ENCODE results near the gene HRC.

DNA sequence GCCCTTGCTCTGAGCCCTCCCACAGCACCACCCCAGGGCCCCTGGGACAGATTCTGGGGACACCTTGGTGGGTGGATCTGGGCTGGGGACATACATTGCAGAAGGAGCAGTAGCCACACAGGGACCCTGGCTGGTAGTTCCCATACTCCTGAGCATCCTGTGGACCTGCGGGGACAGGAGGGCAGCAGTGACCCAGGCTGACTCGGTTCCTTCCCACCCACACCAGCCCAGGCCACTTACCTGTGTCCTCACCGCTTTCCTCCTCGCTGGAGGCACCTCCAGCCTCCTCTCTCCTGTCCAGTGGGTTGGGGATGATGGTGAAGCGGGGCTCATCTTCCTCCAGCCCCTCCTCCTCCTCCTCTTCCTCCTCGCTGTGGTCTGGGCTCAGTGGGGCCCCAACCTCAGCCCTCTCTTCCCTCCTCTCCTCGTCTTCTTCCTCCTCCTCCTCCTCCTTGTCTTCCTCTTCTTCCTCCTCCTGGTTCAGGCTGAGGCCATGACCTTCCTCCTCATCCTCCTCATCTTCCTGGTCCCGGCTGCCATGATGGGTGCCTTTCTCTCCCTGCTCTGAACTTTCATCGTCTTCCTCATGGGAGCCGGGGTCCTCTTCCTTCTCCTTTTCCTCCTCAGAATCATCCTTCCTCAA, 1.9 kb downstream of the HRC start:
- TF ChIP-seq CTCF (IDR thresholded peaks at IDR 0.05) (no peak), POLR2A (IDR thresholded peaks at IDR 0.05) (no peak)

Data from right lobe of liver (tissue), 4 donors.